ENCODE measurements around the gene TMEM151B.

The TMEM151B gene

GRCh38 chr6:44224029-44224964 lies 46.0 kb upstream of the TMEM151B start:
- peaks cover 44% of the 10 kb centered on the region for H3K4me1 ChIP-seq (ENCODE audit: insufficient read depth, low read length, poor library complexity, severe bottlenecking)
- peak overlapping the region; percentile 85 for H3K4me2 ChIP-seq (ENCODE audit: low read depth, low read length, poor library complexity, severe bottlenecking)
- H3K9ac ChIP-seq (ENCODE audit: low read depth, low read length, poor library complexity, severe bottlenecking), result peak overlapping the region; percentile 79
- H3K9me3 ChIP-seq (ENCODE audit: insufficient read depth, low read depth, low read length), result no peaks in the 10 kb centered on the region
- no peaks in the 10 kb centered on the region for H3K36me3 ChIP-seq (ENCODE audit: insufficient read depth, low read length)
- TF ChIP-seq EZH2phosphoT487 (IDR thresholded peaks at IDR 0.05; ENCODE audit: borderline replicate concordance) (no peak), CTCF (conservative IDR thresholded peaks at IDR 0.05; ENCODE audit: low read length) (peak; percentile 52)
- no peaks in the 10 kb centered on the region for H4K20me1 ChIP-seq (ENCODE audit: insufficient read depth, low read length, poor library complexity, severe bottlenecking)
- H3K27me3 ChIP-seq (ENCODE audit: insufficient read depth, low read length, poor library complexity, severe bottlenecking), result no peaks in the 10 kb centered on the region
- no peaks in the 10 kb centered on the region for H3K9me2 ChIP-seq (replicated peaks; ENCODE audit: low read depth, low read length)
- peak overlapping the region; percentile 92 for H2AFZ ChIP-seq (ENCODE audit: low read length)
- peaks cover 6% of the 10 kb centered on the region; the same call in 1 of the 2 replicates for H3F3A ChIP-seq (ENCODE audit: low read depth)
- H3K4me3 ChIP-seq (ENCODE audit: low read length, poor library complexity, severe bottlenecking), result peak overlapping the region; percentile 90
- H3K79me2 ChIP-seq (ENCODE audit: insufficient read depth, low read length), result peaks cover 34% of the 10 kb centered on the region

- TF ChIP-seq EZH2phosphoT487 (IDR thresholded peaks at IDR 0.05; ENCODE audit: borderline replicate concordance) (no peak), CTCF (conservative IDR thresholded peaks at IDR 0.05; ENCODE audit: low read length) (no peak)
- Histone ChIP-seq H3K36me3 (ENCODE audit: insufficient read depth, low read length) (no peaks in the 10 kb centered on the region), H2AFZ (ENCODE audit: low read length) (no peak overlapping the region), H3K4me3 (ENCODE audit: low read length, poor library complexity, severe bottlenecking) (peak overlapping the region; percentile 90), H3K9me2 (replicated peaks; ENCODE audit: low read depth, low read length) (no peaks in the 10 kb centered on the region), H3K4me1 (ENCODE audit: insufficient read depth, low read length, poor library complexity, severe bottlenecking) (peaks cover 42% of the 10 kb centered on the region), H3K9ac (ENCODE audit: low read depth, low read length, poor library complexity, severe bottlenecking) (peak overlapping the region; percentile 79), H3K4me2 (ENCODE audit: low read depth, low read length, poor library complexity, severe bottlenecking) (peak overlapping the region; percentile 85), H3K27me3 (ENCODE audit: insufficient read depth, low read length, poor library complexity, severe bottlenecking) (no peaks in the 10 kb centered on the region), H3K9me3 (ENCODE audit: insufficient read depth, low read depth, low read length) (no peaks in the 10 kb centered on the region), H3K79me2 (ENCODE audit: insufficient read depth, low read length) (peaks cover 34% of the 10 kb centered on the region), H3F3A (ENCODE audit: low read depth) (peaks cover 6% of the 10 kb centered on the region; the same call in 1 of the 2 replicates), H4K20me1 (ENCODE audit: insufficient read depth, low read length, poor library complexity, severe bottlenecking) (no peaks in the 10 kb centered on the region)
Measured at GRCh38 chr6:44224965-44225305, 45.3 kb upstream of the TMEM151B start.

GRCh38 chr6:44225579-44226325 lies 44.5 kb upstream of the TMEM151B start:
- H3K4me3 ChIP-seq (ENCODE audit: low read length, poor library complexity, severe bottlenecking), result no peak overlapping the region
- no peak overlapping the region for H2AFZ ChIP-seq (ENCODE audit: low read length)
- H3K79me2 ChIP-seq (ENCODE audit: insufficient read depth, low read length), result peaks cover 34% of the 10 kb centered on the region
- H3K9me2 ChIP-seq (replicated peaks; ENCODE audit: low read depth, low read length), result no peaks in the 10 kb centered on the region
- no peaks in the 10 kb centered on the region for H3K27me3 ChIP-seq (ENCODE audit: insufficient read depth, low read length, poor library complexity, severe bottlenecking)
- TF ChIP-seq CTCF (conservative IDR thresholded peaks at IDR 0.05; ENCODE audit: low read length), result no peak
- no peak for TF ChIP-seq EZH2phosphoT487 (IDR thresholded peaks at IDR 0.05; ENCODE audit: borderline replicate concordance)
- no peaks in the 10 kb centered on the region for H3K9me3 ChIP-seq (ENCODE audit: insufficient read depth, low read depth, low read length)
- H3K9ac ChIP-seq (ENCODE audit: low read depth, low read length, poor library complexity, severe bottlenecking), result peak overlapping the region; percentile 39
- peaks cover 42% of the 10 kb centered on the region for H3K4me1 ChIP-seq (ENCODE audit: insufficient read depth, low read length, poor library complexity, severe bottlenecking)
- peaks cover 4% of the 10 kb centered on the region; the same call in 1 of the 2 replicates for H3K36me3 ChIP-seq (ENCODE audit: insufficient read depth, low read length)
- no peaks in the 10 kb centered on the region for H4K20me1 ChIP-seq (ENCODE audit: insufficient read depth, low read length, poor library complexity, severe bottlenecking)
- H3K4me2 ChIP-seq (ENCODE audit: low read depth, low read length, poor library complexity, severe bottlenecking), result peak overlapping the region; percentile 85
- H3F3A ChIP-seq (ENCODE audit: low read depth), result peaks cover 6% of the 10 kb centered on the region; the same call in 1 of the 2 replicates

Measured in Loucy (cell line).